OCI-LY3 (cell line): Measurements from ENCODE around the gene CDHR2.

Experiments used
- H2AFZ ChIP-seq: fragments of 200-600, 300-600 bp; shearing (Covaris generic); 2 replicates; pipeline ENCODE4 v1.6.0; 2014; ENCODE audit warnings: antibody characterized with exemption, low read depth, low read length
- H3K27ac ChIP-seq: fragments of 200-600, 300-600 bp; sonication (generic); 2 replicates; pipeline ENCODE4 v1.5.1; 2014; ENCODE audit warnings: mild to moderate bottlenecking, low read length, moderate library complexity, mixed read lengths
- H3K27me3 ChIP-seq: fragments of 200-600, 300-600 bp; sonication (generic); 2 replicates; pipeline ENCODE4 v1.6.1; 2014; ENCODE audit warnings: low read depth, low read length, mixed read lengths
- H3K36me3 ChIP-seq: fragments of 200-600, 300-600 bp; sonication (generic); replicated peaks from 2 replicates; pipeline ENCODE3; 2014; ENCODE audit warnings: low read depth, low read length, mixed read lengths
- H3K4me1 ChIP-seq: fragments of 300-600, 200-600 bp; sonication (generic); 2 replicates; pipeline ENCODE4 v1.6.1; 2014; ENCODE audit warnings: low read length, mixed read lengths
- H3K4me2 ChIP-seq: fragments of 200-600, 300-600 bp; sonication (generic); 2 replicates; pipeline ENCODE4 v1.6.1; 2014; ENCODE audit warnings: low read length, mixed read lengths
- H3K4me3 ChIP-seq: fragments of 300-600, 200-600 bp; sonication (generic); 2 replicates; pipeline ENCODE4 v1.5.1; 2014; ENCODE audit warnings: antibody characterized with exemption, mild to moderate bottlenecking, low read length, moderate library complexity
- H3K79me2 ChIP-seq: fragments of 300-600, 200-600 bp; shearing (Covaris generic); 2 replicates; pipeline ENCODE4 v1.6.1; 2014; ENCODE audit warnings: mild to moderate bottlenecking, low read length, mixed read lengths
- H3K9ac ChIP-seq: fragments of 300-600, 200-600 bp; shearing (Covaris generic); 2 replicates; pipeline ENCODE4 v1.6.0; 2014; ENCODE audit warnings: mild to moderate bottlenecking, low read length, moderate library complexity
- H3K9me3 ChIP-seq: fragments of 200-600, 300-600 bp; shearing (Covaris generic); 2 replicates; pipeline ENCODE4 v1.6.1; 2014; ENCODE audit warnings: low read length, mixed read lengths; ENCODE audit not compliant: insufficient read depth
- H4K20me1 ChIP-seq: fragments of 200-600, 300-600 bp; sonication (generic); 2 replicates; pipeline ENCODE4 v1.6.1; 2016; ENCODE audit warnings: low read length, mixed read lengths; ENCODE audit not compliant: insufficient read depth
- EZH2phosphoT487 ChIP-seq: fragments of 200-600 bp; shearing (Covaris generic); IDR thresholded peaks from 2 replicates; pipeline ENCODE4 v1.6.1; 2018; ENCODE audit warnings: antibody characterized with exemption, mixed run types, low read depth
- TF ChIP-seq, protein P1 (sequence below): fragments of 200-600, 300-600 bp; sonication (generic); IDR thresholded peaks from 2 replicates; pipeline ENCODE4 v1.5.1; 2014; ENCODE audit warnings: antibody characterized with exemption, low read length, low read depth

CDHR2 gene

DNA sequence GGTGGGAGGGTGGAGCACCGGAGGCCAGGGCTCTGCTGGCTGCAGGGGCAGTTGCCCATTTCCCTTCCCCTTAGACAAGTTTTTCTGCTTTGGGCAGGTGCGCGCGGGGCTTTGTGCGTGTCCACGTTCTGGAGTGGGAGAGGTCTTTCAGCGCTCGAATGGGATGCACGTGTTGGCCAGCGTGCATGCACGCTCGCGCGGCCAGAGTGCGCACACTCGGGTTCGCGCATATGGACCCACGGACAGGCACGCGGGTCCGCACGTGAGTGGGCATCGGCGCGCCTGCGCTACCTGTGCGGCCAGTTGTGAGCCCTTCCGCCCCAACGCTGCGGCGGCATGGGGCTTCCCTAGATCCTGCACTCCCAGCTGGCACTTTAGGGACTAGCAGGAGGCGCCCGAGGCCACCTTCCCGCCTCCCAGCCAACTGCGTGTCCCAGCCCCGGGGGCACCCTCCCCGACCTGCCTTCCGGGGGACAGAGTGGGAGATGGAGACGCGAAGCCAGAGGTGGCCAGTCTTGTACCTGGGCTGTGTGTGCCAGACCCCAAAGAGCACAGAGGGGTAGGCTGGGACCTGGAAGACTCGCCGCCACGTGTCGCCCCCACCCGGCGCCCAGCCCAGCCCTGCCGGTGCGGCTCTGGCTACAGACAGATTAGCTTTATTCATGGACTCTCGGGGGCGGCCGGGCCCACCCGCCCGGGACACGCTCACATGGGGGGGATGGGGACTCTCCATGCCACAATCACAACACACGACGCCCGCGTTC, 70.6 kb downstream of the CDHR2 start:
- Histone ChIP-seq H3K4me1 (no peaks in the 10 kb centered on the region), H3K4me2 (no peak overlapping the region), H3K4me3 (no peak overlapping the region), H3K9me3 (no peaks in the 10 kb centered on the region), H3K9ac (no peak overlapping the region), H3K36me3 (no peaks in the 10 kb centered on the region), H3K79me2 (no peaks in the 10 kb centered on the region), H4K20me1 (no peaks in the 10 kb centered on the region), H3K27me3 (peaks cover 7% of the 10 kb centered on the region), H3K27ac (no peak overlapping the region), H2AFZ (no peak overlapping the region)
- TF ChIP-seq, protein P1, sequence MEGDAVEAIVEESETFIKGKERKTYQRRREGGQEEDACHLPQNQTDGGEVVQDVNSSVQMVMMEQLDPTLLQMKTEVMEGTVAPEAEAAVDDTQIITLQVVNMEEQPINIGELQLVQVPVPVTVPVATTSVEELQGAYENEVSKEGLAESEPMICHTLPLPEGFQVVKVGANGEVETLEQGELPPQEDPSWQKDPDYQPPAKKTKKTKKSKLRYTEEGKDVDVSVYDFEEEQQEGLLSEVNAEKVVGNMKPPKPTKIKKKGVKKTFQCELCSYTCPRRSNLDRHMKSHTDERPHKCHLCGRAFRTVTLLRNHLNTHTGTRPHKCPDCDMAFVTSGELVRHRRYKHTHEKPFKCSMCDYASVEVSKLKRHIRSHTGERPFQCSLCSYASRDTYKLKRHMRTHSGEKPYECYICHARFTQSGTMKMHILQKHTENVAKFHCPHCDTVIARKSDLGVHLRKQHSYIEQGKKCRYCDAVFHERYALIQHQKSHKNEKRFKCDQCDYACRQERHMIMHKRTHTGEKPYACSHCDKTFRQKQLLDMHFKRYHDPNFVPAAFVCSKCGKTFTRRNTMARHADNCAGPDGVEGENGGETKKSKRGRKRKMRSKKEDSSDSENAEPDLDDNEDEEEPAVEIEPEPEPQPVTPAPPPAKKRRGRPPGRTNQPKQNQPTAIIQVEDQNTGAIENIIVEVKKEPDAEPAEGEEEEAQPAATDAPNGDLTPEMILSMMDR, result no peak
- no peak for TF ChIP-seq EZH2phosphoT487

DNA sequence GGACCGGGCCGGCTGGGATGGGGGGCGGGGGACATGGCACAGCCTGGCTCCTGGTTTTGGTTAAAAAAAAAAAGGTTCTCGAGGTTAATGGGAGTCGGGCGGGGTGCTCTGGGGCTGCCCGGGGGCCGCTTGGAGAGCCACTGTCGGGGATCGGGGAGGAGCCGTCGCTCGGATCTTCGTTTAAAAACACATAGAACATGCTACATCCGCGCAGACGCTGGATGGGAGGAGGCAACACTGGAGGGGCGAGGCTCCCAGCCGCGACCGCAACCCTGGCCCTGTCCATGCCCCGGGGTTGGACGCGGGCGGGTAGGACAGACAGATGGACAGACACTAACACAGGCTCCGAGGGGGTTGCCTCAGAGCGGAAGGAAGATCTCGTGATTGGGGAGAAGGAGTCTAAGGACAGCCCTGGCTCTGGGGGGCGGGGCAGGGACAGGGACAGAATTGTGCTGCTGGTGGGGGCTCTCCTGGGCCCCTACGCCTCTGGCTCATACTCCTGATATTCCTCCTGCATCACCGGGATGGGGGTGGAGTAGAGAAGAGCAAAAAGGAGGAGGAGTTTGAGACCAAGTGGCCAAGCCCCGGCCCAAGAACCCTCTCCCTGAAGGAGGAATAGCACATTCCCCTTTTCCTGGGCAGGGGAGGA, 71.3 kb downstream of the CDHR2 start:
- TF ChIP-seq, protein P1, result no peak
- TF ChIP-seq EZH2phosphoT487, result no peak
- Histone ChIP-seq H2AFZ (no peak overlapping the region), H4K20me1 (no peaks in the 10 kb centered on the region), H3K27me3 (peaks cover 14% of the 10 kb centered on the region), H3K27ac (no peak overlapping the region), H3K9ac (no peak overlapping the region), H3K4me3 (no peak overlapping the region), H3K9me3 (no peaks in the 10 kb centered on the region), H3K79me2 (no peaks in the 10 kb centered on the region), H3K4me2 (no peak overlapping the region), H3K4me1 (no peaks in the 10 kb centered on the region), H3K36me3 (no peaks in the 10 kb centered on the region)

DNA sequence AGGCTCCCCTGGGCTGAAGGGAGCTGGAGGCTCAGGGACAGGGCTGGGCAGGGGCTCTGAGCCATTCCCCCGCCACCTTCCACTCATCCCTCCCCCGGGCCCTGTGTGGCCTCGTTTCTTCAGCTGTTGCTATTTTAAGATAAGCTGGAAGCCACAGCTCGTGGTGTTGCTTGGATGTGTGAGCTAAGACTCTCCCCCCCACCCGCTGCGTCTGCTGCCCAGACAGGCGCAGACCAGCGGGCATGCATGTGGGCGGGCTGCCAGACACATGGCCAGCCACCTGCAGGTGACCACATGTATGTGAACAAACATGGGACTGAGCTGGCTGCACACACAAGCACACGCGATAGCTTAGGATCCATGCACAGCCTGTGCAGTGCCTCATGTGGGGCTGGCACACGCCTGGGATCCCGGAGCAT, 72.5 kb downstream of the CDHR2 start:
- no peak for TF ChIP-seq EZH2phosphoT487
- TF ChIP-seq, protein P1, result no peak
- H3K9ac ChIP-seq, result no peak overlapping the region
- no peaks in the 10 kb centered on the region for H4K20me1 ChIP-seq
- no peaks in the 10 kb centered on the region for H3K4me1 ChIP-seq
- H3K27ac ChIP-seq, result no peak overlapping the region
- no peaks in the 10 kb centered on the region for H3K9me3 ChIP-seq
- H2AFZ ChIP-seq, result no peak overlapping the region
- H3K4me3 ChIP-seq, result no peak overlapping the region
- no peaks in the 10 kb centered on the region for H3K36me3 ChIP-seq
- no peak overlapping the region for H3K4me2 ChIP-seq
- peaks cover 26% of the 10 kb centered on the region for H3K27me3 ChIP-seq
- no peaks in the 10 kb centered on the region for H3K79me2 ChIP-seq

DNA sequence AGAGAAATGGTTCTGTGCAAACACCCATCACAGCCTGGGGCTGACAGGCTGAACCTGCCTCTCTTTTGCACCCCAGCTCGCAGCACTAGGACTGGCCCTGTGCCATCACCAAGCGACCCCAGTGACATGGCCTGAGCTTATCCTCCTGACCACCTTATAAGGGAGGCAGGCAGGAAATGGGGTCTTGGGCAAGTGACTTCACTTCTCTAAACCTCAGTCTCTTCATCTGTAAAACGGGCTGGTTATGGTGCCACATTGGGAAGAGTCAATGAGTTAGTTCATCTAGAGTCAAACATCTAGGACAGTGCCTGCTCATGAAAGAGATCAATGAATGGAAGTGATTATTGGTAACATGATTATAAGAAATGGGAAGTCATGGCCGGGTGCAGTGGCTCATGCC, 75.0 kb downstream of the CDHR2 start:
- H4K20me1 ChIP-seq, result no peaks in the 10 kb centered on the region
- H3K4me1 ChIP-seq, result no peaks in the 10 kb centered on the region
- TF ChIP-seq, protein P1, result no peak
- no peak for TF ChIP-seq EZH2phosphoT487
- no peak overlapping the region for H2AFZ ChIP-seq
- no peak overlapping the region for H3K4me2 ChIP-seq
- H3K27ac ChIP-seq, result no peak overlapping the region
- no peak overlapping the region for H3K4me3 ChIP-seq
- no peaks in the 10 kb centered on the region for H3K36me3 ChIP-seq
- H3K9ac ChIP-seq, result no peak overlapping the region
- H3K79me2 ChIP-seq, result no peaks in the 10 kb centered on the region
- peaks cover 30% of the 10 kb centered on the region for H3K27me3 ChIP-seq
- no peaks in the 10 kb centered on the region for H3K9me3 ChIP-seq
